Endothelial cell (in vitro differentiated cells): ENCODE measurements around the gene ZACN. TPM values are rescaled to one million over a fixed set of nuclear protein-coding genes. Genes with fewer than 3 reads are reported as not detected.

Source experiments
- DNase-seq: peaks from one replicate; pipeline ENCODE4 v3.0.0; 2021; ENCODE audit warnings: low spot score
- H3K27ac Mint-ChIP-seq: one replicate; pipeline ENCODE4 v1.8.0; 2021; ENCODE audit warnings: mixed read lengths, inconsistent platforms; ENCODE audit not compliant: unreplicated experiment
- H3K27me3 Mint-ChIP-seq: one replicate; pipeline ENCODE4 v1.8.0; 2021; ENCODE audit warnings: mild to moderate bottlenecking, moderate library complexity, mixed read lengths, inconsistent platforms; ENCODE audit not compliant: unreplicated experiment
- H3K36me3 Mint-ChIP-seq: one replicate; pipeline ENCODE4 v1.8.0; 2021; ENCODE audit warnings: mild to moderate bottlenecking, low read depth, mixed read lengths, inconsistent platforms; ENCODE audit not compliant: unreplicated experiment
- H3K4me1 Mint-ChIP-seq: one replicate; pipeline ENCODE4 v1.8.0; 2021; ENCODE audit warnings: mild to moderate bottlenecking, mixed read lengths, inconsistent platforms; ENCODE audit not compliant: unreplicated experiment
- H3K4me3 Mint-ChIP-seq: one replicate; pipeline ENCODE4 v1.8.0; 2021; ENCODE audit warnings: mild to moderate bottlenecking, mixed read lengths, inconsistent platforms; ENCODE audit not compliant: unreplicated experiment
- H3K9me3 Mint-ChIP-seq: one replicate; pipeline ENCODE4 v1.8.0; 2021; ENCODE audit warnings: mixed read lengths, inconsistent platforms; ENCODE audit not compliant: unreplicated experiment
- CTCF ChIP-seq: fragments of 200-600 bp; sonication (generic); IDR thresholded peaks from one replicate; pipeline ENCODE4 v1.5.0; 2021; ENCODE audit warnings: antibody characterized with exemption; ENCODE audit not compliant: unreplicated experiment
- total RNA-seq: library from RNA; stranded (reverse); fragmentation: NEBNext Ultra II Directional; extraction: Animal tissue kit (Norgen Biotek cat#: 25700); gene quantifications from one replicate; pipeline ENCODE4 v1.2.1, GENCODE V29; 2021; ENCODE audit not compliant: unreplicated experiment

ZACN gene
- total RNA-seq, 1 donor from 2014 or later: not detected

GRCh38 chr17:76119409-76120371 lies 40.7 kb downstream of the ZACN start:
- Mint-ChIP-seq H3K4me1 (peaks cover 16% of the 10 kb centered on the region), H3K4me3 (no peak overlapping the region), H3K27me3 (peaks cover 9% of the 10 kb centered on the region), H3K9me3 (no peaks in the 10 kb centered on the region), H3K27ac (no peak overlapping the region), H3K36me3 (no peaks in the 10 kb centered on the region)
- DNase-seq: no peak
- TF ChIP-seq CTCF: no peak

GRCh38 chr17:76120658-76121008 lies 41.7 kb downstream of the ZACN start:
- Mint-ChIP-seq H3K27me3 (peaks cover 9% of the 10 kb centered on the region), H3K4me3 (no peak overlapping the region), H3K4me1 (peaks cover 16% of the 10 kb centered on the region), H3K36me3 (no peaks in the 10 kb centered on the region), H3K9me3 (no peaks in the 10 kb centered on the region), H3K27ac (peak overlapping the region; percentile 6)
- no peak for TF ChIP-seq CTCF
- no peak for DNase-seq

- peaks cover 18% of the 10 kb centered on the region for H3K4me1 Mint-ChIP-seq
- H3K36me3 Mint-ChIP-seq: no peaks in the 10 kb centered on the region
- H3K27me3 Mint-ChIP-seq: peaks cover 9% of the 10 kb centered on the region
- H3K27ac Mint-ChIP-seq: no peak overlapping the region
- DNase-seq: no peak
- TF ChIP-seq CTCF: no peak
- no peak overlapping the region for H3K4me3 Mint-ChIP-seq
- H3K9me3 Mint-ChIP-seq: no peaks in the 10 kb centered on the region
These were observed 43.0 kb downstream of the ZACN start for GRCh38 chr17:76121932-76122430.

GRCh38 chr17:76122431-76123190 lies 43.6 kb downstream of the ZACN start:
- H3K9me3 Mint-ChIP-seq: no peaks in the 10 kb centered on the region
- no peak overlapping the region for H3K4me3 Mint-ChIP-seq
- no peak for TF ChIP-seq CTCF
- H3K4me1 Mint-ChIP-seq: peaks cover 22% of the 10 kb centered on the region
- H3K27me3 Mint-ChIP-seq: peaks cover 9% of the 10 kb centered on the region
- H3K27ac Mint-ChIP-seq: no peak overlapping the region
- H3K36me3 Mint-ChIP-seq: no peaks in the 10 kb centered on the region
- peak; percentile 4 for DNase-seq
